GM21528 (cell line): ENCODE results near the gene IFRD1.

ENCODE experiments used
- ATAC-seq: cut with Tn5 transposase; IDR thresholded peaks from one replicate; pipeline ENCODE4 v1.9.1; 2021; ENCODE audit warnings: mild to moderate bottlenecking, moderate library complexity; ENCODE audit not compliant: unreplicated experiment, low FRiP score

Gene IFRD1

DNA sequence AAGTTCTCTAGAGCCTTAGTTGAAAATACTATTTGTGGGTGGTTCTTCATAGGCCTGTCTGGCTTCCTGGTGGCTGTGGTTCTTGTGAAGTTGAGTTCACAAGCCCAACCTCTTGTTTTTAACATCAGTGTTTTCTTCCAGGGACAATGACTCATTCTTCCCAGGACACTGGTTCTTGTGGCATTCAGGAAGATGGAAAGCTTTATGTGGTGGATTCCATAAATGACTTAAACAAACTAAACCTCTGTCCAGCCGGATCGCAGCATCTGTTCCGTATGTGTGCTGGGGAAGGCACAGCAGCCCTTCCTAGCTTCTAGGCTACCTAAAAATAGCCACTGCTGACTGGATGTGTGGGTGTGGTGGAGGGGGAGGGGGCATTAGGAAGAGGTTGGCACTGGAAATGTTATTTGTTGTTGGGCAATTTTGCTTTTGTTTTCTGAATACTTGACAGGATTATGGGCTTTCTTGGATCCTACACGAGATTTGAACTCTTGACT lies 34.5 kb downstream of the IFRD1 start:
- ATAC-seq = no peak

DNA sequence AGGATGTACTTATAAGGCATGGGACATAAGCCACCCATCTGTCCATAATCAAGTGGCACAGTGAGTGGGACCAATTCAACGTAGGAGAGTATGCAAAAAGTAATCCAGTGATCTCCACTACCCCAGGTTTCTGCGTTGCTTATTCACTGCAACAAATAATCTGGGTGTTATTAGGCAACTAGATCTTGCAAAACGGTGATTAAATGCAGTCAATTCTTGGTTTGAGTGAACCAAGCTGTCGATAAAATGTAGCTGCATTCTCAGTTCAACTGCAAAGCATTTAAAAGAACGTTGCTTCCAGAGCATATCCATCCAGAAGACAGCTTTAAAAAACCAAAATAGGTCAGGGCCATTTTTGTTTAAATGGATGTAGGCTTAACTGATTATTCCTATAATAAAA lies 35.5 kb downstream of the IFRD1 start:
- no peak for ATAC-seq

DNA sequence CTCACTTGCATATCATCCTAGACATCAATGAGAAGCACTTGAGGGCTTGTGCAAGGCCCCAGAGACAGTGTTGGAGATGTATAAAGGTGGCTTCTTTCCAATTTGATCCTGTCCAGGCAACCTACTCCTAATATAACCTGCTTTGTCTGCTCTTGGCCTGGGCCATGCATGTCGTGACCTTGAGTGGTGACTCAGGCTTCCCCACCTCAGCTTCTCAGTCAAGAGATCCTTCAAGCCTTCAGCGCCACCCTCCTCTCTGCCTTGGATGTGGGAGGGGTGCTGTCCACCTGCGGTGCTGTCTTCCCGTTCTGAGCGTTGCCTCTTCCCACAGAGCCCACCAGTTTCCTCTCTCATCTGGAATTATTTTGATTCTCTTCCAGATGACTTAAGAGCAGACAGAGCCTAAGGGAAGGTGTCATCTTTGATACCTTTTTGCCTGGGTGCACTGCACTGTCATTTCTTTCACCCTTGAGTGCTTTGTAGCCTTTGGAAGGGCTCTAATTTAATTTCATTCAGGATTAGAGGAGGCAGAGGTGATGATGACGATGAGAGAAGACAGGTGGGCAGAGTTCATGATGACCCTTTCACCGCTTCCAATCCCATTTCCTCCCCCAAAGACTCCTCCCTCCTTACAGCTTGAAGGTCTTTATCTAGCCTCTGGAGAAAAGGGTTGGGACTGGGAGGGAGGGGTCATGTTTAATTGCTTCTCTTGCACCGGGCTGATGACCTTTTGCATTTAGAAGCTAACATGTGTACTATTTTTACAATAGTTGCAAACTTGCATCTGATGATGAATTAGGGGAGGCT lies 37.4 kb downstream of the IFRD1 start:
- ATAC-seq = no peak

DNA sequence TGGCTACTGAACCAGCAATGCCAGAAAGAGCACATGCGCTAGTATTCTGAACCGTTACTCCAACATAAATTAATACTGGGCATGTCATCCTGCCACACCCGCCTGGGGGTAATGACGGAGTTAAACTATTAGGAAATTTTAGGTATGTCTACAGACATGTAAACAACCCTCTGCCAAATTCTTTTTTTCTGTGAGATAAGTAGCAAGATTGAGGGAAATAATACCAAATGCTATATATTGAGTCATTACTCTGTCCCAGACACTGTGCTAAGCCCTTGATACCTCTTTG lies 37.9 kb downstream of the IFRD1 start:
- no peak for ATAC-seq

DNA sequence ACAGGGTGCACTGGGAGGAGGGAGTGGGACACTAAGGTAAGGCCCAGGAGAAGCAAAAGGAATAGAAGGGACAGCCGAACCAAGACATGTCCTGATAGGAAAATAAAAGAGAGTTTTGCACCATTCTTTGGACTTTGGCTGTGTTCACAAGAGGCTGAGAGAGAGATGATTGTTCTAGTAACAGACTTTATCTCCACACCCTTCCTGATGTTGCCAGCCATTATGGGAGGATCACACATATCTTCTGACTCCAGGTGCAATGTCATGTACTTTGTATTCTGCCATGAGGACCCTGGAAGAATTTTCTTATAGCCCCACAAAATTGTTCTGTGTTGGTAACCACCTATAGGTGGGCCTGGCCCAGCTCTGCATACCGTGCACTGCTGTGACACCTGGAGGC lies 41.9 kb downstream of the IFRD1 start:
- no peak for ATAC-seq

DNA sequence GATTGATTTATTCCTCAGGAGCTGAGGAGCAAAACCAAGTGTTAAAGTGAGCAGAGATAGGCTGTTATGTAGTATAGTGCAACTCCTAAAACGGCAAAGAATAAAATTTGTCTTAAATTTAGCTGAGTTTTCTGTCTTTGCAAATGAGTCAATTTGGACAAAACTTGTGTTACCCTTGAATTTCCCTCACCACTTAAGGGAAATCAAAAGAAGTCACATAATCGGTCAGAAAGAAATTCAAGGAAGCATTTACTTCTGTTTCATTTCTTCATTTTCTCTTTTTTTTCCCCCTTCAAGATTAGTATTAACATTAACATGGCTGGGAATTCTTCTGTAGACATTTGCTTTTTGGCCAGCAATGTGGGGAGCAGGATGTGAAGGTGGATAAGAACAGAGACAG lies 44.4 kb downstream of the IFRD1 start:
- no peak for ATAC-seq

DNA sequence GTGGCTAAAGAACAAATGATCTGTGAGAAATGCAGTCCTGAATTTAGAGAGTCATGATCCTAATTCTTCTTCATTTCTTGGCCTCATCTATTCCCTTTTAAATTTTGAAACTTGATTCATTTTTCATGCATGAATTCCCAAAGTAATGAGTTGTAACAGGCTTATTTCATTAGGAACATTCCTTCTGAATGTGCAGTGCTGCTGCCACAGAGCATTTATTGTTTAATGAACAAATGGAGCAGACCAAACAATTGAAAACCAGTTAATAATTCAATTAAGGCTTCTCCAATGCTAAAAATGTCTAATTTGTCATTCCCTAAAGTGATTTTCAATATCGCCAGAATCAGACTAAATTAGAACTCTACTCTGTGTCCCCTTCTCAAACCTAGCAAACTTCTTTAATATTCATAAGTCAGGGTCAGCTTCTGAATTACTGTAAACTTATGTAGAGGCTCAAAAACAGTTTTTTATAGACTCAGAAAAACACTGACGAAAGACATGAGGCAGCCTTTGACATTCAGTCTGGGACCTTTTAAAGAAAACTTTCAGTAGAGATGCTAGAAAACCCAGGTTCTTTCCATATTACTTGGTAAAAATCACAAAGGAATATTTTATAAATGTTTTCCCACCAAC lies 45.0 kb downstream of the IFRD1 start:
- no peak for ATAC-seq

DNA sequence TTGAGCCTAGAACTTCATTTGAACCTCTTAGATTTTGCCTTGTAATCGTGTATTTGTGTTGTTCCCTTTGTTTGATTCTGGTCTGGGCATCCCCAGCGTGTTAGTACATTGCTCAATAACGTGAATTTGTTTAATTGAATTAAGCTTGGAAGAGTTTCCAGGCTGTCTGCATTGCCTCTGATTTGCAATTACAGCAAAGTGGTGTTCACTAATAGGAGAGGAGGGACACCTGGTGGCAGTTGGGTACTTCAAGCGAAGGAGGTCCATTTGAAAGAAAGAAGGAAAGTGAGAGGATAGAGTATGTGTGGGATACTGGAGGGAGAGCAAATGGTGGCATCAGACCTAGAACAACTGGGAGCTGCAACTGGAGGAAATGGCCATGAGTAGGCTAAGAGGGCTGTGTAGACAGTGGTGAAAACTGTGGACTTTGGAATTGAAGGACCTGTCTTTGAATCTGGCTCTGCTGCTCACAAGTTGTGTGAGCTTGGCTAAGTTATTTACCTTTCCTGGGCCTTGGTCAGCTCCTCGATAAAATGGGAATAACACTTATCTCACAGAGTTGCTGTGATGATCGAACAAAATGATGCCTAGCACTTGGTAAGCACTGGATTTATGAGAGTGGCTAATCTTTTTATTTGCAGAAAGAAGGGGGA lies 45.7 kb downstream of the IFRD1 start:
- no peak for ATAC-seq

DNA sequence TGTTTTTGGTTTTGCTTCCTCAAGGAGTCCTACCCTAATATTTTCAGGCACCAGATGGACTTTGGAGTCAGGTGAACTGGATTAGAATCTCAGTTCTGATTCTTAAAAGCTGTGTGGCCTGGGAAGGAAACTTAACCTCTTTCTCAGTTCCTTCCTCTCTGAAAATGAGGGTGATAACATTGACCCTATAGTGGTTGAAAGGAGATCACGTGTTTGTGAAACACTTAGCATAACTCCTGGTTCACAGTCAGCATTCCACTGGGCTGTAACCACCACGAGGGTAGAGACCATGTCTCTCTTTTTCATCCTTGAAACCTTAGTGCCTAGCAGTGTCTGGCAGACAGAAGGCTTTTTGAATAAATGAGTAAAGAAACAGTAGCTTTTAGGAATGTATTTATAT lies 47.2 kb downstream of the IFRD1 start:
- peak; percentile 83 for ATAC-seq

DNA sequence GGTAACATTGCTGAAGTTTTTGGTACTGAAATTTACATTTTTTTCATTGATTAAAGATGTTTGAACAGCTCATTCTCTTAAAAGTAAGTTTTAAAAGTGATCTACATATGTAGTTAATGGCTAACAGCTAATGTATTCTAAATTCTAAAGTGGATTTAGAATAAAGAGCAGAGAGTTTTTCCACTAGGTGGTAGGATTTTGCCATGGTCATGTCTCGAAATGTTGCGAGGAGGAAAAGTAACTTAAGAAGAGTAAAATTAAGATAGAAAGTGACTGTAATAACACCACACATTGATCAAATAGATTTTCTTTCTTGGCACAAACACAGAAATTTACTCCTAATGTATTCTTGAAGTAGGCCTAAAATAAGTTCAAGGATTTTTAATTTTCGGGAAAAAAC lies 50.4 kb downstream of the IFRD1 start:
- ATAC-seq = no peak

DNA sequence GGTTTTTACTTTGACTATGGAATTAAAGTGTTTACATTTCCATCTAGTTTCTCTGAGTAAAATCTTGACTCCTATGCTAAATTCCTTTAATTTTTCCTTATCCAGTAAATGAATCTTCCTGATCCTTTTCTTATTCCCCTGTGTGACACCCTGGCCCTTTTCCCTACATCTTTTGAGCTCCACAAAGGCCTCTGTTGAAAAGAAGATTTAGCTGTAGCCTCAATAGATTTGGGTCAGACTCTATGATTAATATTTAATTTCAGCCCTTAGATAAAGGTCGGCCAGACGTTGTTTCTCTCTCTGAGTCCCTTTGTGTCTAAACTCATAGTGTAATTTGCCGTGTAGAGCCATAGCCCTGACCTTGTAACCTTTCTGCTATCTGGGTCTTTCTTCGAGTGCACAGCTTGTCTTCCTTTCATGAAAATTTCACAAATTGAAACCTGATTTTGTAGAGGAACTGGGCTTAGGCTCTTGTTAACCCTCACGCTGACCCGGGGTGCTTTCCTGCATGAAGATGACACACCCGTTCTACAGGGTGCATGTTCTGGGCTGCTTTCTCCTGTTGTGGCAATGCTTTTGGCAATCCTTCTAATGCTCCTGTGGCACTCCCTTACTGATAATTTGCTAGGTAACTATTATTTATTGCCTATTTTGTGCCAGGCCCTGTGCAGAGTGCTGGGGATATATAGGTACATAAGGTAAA lies 51.7 kb downstream of the IFRD1 start:
- no peak for ATAC-seq

DNA sequence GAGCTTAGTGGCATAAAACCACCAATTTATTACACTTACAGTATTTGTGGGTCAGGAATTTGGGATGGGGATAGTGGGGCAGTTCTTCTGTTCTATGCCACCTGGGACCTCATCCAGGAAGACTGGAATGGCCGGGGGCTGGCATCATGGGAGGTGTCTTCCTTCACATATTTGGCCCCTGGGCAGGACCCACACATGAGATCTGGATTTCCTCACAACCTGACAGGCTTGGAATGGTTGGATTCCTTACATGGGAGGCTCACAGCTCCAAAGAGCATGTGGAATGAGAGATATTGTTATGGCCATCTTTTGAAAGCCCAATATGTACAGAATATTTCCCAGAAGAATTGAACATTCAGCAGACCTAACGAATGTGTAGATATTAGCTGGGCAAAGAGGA lies 52.4 kb downstream of the IFRD1 start:
- ATAC-seq = no peak

DNA sequence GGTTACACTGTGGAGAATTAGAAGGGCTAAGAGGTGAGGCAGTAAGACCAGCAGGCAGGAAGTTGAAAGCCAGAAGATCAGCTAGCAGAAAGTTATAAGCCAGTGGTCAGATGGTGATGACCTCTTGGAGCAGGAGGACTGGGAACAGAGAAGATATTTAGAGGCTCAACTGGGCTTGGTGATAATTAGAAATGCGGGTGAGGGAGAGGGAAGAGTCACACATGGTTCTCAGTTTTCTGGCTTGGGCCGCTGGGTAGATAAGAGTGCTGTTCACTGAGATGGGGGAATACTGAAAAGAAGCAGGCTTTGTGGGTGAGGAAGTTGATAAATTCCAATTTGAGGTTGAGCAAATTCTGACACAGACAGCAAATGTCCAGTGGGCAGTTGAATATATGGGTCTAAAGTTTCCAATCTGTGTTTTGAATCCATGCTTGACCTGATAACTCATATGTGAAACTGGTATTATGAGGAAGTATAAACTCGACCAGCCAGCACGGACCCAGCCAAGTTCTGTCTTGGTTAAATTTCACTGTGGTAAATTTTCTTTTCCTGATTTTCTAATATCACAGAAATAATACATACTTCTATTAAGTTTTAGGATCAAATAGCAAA lies 53.2 kb downstream of the IFRD1 start:
- no peak for ATAC-seq

DNA sequence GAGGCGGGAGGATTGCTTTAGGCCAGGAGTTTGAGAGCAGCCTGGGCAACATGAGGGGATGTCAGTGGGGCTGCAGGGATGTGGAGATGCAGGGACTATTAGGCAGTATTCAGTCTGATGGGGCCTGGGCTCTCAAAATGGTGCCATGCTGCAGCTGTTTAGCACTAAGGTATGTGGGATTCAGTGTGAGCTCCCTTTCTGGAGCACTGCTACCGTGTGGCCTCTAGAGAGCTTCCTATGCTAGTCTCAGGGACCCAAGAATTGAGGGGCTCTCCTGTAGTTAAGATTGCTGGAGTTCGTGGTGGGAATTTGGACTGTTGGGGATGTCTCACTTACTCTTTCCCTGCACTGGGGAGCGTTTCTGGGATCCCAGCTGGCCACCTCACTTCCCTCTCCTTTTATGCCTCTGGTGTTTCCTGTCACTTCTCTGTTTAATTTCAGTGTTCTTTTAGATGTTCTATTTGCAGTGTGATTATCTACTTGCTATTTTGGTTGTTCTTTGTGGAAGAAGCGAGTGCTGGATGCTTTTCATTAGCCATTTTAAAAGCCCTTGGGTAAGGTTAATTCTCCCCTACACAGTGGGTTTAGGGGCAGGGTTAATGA lies 53.9 kb downstream of the IFRD1 start:
- no peak for ATAC-seq

DNA sequence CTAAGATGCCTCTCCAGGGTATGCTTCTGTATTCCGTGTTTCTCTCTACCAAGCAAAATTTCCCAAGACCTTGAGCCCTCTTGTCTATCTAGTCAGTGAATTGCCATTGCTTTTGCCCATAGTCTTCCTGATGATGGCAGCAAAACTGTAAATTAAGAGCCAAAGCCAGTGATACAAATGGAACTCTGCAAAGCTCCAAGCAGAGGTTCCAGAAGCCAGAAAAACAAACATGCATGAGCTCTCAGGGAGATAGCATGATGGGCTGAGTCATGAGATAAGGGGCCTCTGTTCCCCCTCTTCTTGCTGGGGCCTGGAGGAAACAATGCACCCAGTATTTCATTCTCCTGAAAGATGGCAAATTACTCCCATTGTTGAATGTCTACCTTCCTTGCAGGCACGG lies 55.2 kb downstream of the IFRD1 start:
- ATAC-seq = no peak

DNA sequence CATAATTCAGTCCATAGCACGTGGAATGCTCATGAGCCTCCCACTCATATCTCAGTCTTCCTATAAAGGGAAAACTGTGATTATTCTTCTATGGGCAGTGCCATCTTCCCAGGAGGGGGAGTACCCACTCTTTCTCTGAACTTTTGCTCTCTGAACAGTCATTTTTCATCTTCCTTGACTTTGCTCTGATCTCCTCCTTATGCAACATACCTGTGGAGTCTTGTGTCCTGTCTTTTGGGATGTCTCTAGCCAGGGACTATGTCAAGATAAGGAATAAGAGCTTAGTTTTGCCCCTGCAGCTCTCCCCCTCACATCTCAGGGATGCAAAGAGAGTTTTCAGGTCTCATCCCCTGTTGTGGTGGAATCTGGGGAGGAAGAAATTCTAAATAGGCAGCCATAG lies 58.1 kb downstream of the IFRD1 start:
- no peak for ATAC-seq

DNA sequence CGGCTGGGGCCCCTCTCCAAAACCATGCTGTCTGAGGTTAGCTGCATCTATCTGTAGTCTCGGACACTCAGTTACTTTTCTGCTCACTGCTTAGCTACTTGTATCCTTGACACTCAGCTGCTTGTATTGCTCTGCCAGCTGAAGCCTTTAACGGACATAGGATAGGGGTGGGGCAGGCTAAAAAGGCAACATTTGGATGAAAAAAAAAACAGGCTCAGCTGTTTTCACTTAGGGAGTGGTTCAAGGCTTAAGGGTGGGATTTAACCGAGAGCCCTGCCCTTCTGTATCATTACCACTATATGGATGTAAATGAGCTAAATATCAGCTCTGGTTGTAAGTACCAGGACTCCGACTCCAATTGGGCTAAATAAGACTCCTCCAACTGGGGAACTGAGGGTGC lies 59.1 kb downstream of the IFRD1 start:
- no peak for ATAC-seq

DNA sequence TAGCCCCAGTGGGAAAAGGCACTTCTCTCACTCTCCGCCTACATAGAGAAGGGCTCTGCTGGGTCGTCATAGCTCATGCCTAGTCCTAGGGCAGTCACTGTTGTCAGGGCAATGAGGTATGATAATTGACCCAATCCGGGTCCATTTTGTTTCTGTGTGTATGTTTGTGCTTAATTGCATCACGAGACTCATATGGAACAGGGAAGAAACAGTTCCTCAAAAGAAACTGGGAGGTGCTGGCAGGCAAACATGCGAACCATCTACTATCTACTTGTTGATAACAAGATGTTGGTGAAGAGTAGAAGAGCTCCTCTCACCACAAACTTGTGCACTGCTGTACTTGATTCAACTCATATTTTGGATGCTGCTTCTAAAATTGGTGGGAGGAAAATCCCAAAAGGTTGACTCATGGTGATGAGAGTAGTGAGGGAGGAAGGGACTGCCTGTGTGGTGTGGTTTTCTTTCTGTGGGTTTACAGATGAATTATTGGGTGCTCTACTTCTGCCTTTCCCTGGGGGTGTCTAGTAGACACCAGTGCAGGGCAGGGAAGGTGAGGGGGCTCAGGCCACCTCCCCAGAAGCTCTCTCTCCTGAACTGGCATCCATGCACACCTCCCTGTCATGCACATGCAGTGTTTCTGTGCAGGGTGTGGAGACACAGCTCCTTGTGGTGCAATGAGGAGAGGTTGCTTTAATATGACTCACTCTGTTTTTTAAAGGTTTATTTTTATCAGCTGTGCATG lies 59.9 kb downstream of the IFRD1 start:
- ATAC-seq = no peak

DNA sequence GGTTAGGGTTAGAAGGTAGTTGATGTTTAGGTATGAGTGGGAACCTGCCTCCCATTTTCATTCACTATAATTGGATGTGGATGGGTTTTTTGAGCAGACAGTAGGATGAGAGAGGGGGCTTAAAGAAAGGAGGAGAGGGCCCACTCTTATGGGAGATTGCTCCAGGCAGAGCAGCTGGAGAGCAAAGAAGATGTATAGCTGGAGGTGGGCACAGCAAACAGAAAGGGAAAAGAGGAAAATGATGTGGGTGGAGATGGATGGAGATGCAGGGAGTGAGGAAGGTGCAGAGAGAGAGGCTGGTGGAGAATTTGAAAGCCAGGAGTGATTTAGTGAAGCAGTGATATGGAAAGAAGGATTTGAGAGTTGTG lies 60.5 kb downstream of the IFRD1 start:
- no peak for ATAC-seq
